Right atrium auricular region (tissue), 2 donors: ENCODE data around the gene ARHGEF25. TPM values are rescaled to one million over a fixed set of nuclear protein-coding genes. Genes with fewer than 3 reads are reported as not detected.

ENCODE experiments used
- DNase-seq: peaks from one replicate; pipeline ENCODE4 v3.0.0-alpha.2; 2019; ENCODE audit warnings: low spot score
- H3K27ac ChIP-seq, 2 donors: fragments of 200-600 bp; sonication (generic); 1 replicate in 1 of 2; 2 replicates in 1 of 2; pipeline ENCODE4 v1.5.1; 2016 to 2019
- H3K27me3 ChIP-seq, 2 donors: fragments of 200-600 bp; sonication (generic); one replicate each; pipeline versions ENCODE4 v1.5.1 to v1.6.0; 2017 to 2019
- H3K36me3 ChIP-seq: fragments of 200-600 bp; sonication (generic); one replicate; pipeline ENCODE4 v1.5.1; 2016
- H3K4me1 ChIP-seq, 2 donors: fragments of 200-600 bp; sonication (generic); one replicate each; pipeline versions ENCODE4 v1.5.1 to v1.6.0; 2017 to 2019
- H3K4me3 ChIP-seq, 2 donors: fragments of 200-600 bp; sonication (generic); 1 replicate in 1 of 2; 2 replicates in 1 of 2; pipeline ENCODE4 v1.5.1; 2017 to 2019; ENCODE audit warnings: mild to moderate bottlenecking in 1 of 2, moderate library complexity in 1 of 2
- H3K9me3 ChIP-seq, 2 donors: fragments of 200-600 bp; sonication (generic); one replicate each; pipeline ENCODE4 v1.5.1; 2019
- total RNA-seq, 2 donors: library from RNA; depleted of rRNA; stranded (reverse); fragments of >200 nt; gene quantifications; one replicate each; pipeline ENCODE4 v1.1.0, GENCODE V29; 2016
- TF ChIP-seq, protein P1 (sequence below), 2 donors: fragments of 200-600 bp; sonication (generic); IDR thresholded peaks; one replicate each; pipeline ENCODE4 v1.5.1; 2019; ENCODE audit warnings: antibody characterized with exemption in 2 of 2

ARHGEF25 gene
- total RNA-seq, 2 donors from 2014 or later, result 7.4 to 11.0 TPM

DNA sequence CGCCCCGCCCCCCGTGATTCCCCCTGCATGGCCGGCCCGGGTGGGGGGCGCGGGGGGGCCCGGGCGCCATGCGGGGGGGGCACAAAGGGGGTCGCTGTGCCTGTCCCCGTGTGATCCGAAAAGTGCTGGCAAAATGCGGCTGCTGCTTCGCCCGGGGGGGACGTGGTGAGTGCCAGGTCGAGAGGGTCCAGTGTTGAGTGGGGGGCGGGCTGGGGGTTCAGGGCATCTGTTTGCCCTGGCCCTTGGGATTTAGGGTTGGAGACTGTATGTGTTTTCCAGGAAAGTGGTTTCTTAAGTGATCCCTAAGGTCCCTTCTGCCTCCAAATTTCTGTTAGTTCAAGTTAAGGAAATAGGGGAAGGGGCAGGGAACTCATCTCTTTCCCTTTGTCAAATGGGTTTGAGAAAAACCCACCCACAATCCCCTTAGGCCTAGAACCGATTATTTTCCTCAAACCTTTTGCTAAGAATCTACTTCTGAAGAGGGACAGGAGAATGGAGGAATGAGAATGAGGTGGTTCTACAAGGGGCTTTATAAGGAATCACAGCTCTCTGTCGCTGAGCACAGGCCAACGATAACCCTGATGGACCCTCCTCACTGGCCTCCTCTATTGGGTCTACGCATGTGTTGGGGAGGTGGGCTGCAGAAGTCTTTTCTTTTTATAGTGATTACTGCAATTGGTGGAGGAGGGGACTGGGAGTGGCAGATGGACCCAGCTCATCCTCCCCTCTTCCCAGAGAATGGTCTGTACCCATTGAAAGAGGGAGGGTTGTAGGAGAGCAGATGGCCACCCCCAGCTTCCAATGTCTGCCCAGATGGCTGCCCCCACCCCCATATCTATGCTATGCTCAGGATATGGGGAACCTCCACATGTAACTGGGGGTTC is 834 bp downstream of the ARHGEF25 start:
- peaks cover 0 to 48% of the 10 kb centered on the region in 2 donors for H3K4me1 ChIP-seq
- TF ChIP-seq, protein P1, sequence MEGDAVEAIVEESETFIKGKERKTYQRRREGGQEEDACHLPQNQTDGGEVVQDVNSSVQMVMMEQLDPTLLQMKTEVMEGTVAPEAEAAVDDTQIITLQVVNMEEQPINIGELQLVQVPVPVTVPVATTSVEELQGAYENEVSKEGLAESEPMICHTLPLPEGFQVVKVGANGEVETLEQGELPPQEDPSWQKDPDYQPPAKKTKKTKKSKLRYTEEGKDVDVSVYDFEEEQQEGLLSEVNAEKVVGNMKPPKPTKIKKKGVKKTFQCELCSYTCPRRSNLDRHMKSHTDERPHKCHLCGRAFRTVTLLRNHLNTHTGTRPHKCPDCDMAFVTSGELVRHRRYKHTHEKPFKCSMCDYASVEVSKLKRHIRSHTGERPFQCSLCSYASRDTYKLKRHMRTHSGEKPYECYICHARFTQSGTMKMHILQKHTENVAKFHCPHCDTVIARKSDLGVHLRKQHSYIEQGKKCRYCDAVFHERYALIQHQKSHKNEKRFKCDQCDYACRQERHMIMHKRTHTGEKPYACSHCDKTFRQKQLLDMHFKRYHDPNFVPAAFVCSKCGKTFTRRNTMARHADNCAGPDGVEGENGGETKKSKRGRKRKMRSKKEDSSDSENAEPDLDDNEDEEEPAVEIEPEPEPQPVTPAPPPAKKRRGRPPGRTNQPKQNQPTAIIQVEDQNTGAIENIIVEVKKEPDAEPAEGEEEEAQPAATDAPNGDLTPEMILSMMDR (IDR thresholded peaks at IDR 0.05), result no peak
- no peak for DNase-seq
- no peaks in the 10 kb centered on the region for H3K27me3 ChIP-seq
- no peaks in the 10 kb centered on the region for H3K36me3 ChIP-seq
- H3K4me3 ChIP-seq, result peak overlapping the region; percentile 78 to 82
- no peaks in the 10 kb centered on the region for H3K9me3 ChIP-seq
- H3K27ac ChIP-seq, result peak overlapping the region; percentile 85 to 87

DNA sequence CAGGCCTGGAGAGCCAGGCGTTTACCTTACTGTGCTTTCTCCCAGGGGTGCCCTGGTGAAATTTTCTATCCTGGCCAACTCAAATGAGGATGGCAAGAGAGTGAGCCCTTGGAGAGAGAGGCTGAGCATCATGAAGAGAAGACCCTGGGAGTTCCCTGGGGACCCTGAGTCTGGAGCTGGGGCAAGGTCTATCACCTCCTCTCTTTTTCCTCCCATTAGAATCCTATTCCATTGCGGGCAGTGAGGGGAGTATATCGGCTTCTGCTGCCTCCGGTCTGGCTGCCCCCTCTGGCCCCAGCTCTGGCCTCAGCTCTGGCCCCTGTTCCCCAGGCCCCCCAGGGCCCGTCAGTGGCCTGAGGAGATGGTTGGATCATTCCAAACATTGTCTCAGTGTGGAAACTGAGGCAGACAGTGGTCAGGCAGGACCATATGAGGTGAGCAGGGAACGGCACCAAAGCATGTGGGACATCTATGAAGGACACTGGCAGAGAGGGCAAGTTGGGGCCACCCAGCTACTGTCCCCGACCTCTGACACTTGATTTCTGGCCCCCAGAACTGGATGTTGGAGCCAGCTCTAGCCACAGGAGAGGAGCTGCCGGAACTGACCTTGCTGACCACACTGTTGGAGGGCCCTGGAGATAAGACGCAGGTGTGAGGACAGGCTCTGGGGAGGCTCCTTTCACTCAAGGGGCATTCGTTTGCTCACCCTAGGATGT is 1.6 kb downstream of the ARHGEF25 start:
- H3K9me3 ChIP-seq, result no peaks in the 10 kb centered on the region
- TF ChIP-seq, protein P1 (IDR thresholded peaks at IDR 0.05), result no peak
- peak overlapping the region in 1 of 2 donors; percentile 82 for H3K4me3 ChIP-seq
- H3K27me3 ChIP-seq, result no peaks in the 10 kb centered on the region
- no peaks in the 10 kb centered on the region for H3K36me3 ChIP-seq
- H3K27ac ChIP-seq, result peak overlapping the region in 1 of 2 donors; percentile 85
- DNase-seq, result no peak
- H3K4me1 ChIP-seq, result peaks cover 0 to 48% of the 10 kb centered on the region in 2 donors

DNA sequence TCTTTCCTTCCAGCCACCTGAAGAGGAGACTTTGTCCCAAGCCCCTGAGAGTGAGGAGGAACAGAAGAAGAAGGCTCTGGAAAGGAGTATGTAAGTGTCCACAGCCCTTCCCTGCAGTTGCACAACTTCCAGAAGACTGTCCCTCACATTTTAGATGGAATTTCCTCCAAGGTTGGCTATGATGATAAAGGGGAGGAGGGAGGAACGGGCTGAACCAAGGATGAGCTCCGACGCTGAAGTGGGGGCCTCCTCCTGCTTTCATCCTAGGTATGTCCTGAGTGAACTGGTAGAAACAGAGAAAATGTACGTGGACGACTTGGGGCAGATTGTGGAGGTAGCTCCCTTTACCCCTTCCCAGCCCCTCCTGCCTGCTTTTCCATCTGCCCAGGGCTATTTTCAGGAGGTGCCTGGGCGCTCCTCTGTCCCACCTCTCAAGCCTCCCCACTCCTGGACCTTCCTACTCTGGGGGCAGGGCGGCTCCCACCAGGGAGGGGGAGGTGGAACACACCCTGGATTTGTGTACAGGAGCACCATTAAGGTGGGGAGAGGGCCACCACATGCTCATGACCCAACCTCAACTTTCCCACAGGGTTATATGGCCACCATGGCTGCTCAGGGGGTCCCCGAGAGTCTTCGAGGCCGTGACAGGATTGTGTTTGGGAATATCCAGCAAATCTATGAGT is 2.3 kb downstream of the ARHGEF25 start:
- TF ChIP-seq, protein P1 (IDR thresholded peaks at IDR 0.05), result no peak
- no peak overlapping the region for H3K4me3 ChIP-seq
- H3K4me1 ChIP-seq, result peaks cover 0 to 48% of the 10 kb centered on the region in 2 donors
- no peaks in the 10 kb centered on the region for H3K36me3 ChIP-seq
- no peak overlapping the region for H3K27ac ChIP-seq
- H3K9me3 ChIP-seq, result no peaks in the 10 kb centered on the region
- no peaks in the 10 kb centered on the region for H3K27me3 ChIP-seq
- no peak for DNase-seq

DNA sequence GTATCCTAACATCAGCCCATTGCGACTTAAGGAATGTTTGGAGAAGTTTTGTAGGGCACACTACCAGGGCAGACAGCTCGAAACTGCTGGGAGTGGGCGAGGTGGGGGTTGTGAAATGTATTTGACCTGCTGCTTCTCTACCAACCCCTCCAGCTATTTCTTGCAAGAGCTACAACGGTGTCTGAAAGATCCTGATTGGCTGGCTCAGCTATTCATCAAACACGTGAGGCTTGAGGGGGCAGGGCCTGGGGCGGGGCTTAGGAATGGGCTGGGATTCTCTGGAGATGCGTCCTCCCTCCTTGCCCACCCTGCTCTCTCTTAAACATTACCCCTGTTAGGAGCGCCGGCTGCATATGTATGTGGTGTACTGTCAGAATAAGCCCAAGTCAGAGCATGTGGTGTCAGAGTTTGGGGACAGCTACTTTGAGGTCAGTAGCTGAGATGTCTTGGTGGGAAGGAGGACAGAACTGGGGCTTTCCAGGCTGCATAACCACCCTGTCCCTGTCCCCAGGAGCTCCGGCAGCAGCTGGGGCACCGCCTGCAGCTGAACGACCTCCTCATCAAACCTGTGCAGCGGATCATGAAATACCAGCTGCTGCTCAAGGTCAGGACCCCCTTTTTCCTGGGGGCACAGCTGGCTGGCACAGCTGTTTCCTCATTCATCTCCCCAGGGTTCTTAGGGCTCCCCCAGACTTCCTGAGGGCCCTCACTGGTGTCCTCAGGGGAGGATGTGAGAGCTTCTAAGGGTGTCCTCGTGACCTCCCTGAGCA is 3.1 kb downstream of the ARHGEF25 start:
- peaks cover 0 to 53% of the 10 kb centered on the region in 2 donors for H3K4me1 ChIP-seq
- TF ChIP-seq, protein P1 (IDR thresholded peaks at IDR 0.05), result no peak
- H3K36me3 ChIP-seq, result no peaks in the 10 kb centered on the region
- no peak overlapping the region for H3K27ac ChIP-seq
- no peaks in the 10 kb centered on the region for H3K9me3 ChIP-seq
- H3K4me3 ChIP-seq, result no peak overlapping the region
- DNase-seq, result no peak
- H3K27me3 ChIP-seq, result no peaks in the 10 kb centered on the region

DNA sequence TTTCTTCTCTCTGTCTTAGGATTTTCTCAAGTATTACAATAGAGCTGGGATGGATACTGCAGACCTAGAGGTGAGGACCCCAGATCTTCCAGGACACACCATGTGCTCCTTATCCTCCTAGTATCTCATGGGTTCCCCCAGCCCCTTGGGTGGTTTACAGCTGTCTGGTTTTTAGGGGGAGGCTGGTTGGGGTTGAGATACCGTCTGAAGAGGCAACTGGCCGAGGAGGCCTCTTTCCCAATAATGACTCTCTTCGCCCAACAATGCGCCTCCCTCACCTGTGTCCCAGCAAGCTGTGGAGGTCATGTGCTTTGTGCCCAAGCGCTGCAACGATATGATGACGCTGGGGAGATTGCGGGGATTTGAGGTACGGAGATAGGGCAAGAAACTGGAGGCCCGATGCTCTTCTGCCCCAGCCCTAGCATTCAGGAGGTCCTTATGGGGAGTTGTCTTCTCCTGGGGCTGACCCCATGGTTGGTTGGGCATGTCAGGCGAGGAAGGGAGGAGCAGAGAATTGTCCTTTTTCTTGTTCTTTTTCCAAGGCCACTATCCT is 3.8 kb downstream of the ARHGEF25 start:
- no peaks in the 10 kb centered on the region for H3K36me3 ChIP-seq
- H3K4me3 ChIP-seq, result no peak overlapping the region
- no peak for DNase-seq
- no peaks in the 10 kb centered on the region for H3K27me3 ChIP-seq
- H3K27ac ChIP-seq, result no peak overlapping the region
- H3K9me3 ChIP-seq, result no peaks in the 10 kb centered on the region
- TF ChIP-seq, protein P1 (IDR thresholded peaks at IDR 0.05), result no peak
- peaks cover 0 to 53% of the 10 kb centered on the region in 2 donors for H3K4me1 ChIP-seq
